Endothelial cell of umbilical vein (primary cell): ENCODE data around the gene SLC5A3. TPM values are rescaled to one million over a fixed set of nuclear protein-coding genes. Genes with fewer than 3 reads are reported as not detected.

Experiments used
- BruUV-seq: library from RNA; stranded (reverse); fragments of 400-500 nt; replicated peaks from 2 replicates; lab custom pipeline; 2021; lab: Mats Ljungman, UMichigan
- CTCF ChIA-PET: fragments of 300-600, 350-600 bp; sonication (Branson Sonifier 250); formaldehyde crosslinking; loops from one replicate; lab custom pipeline; 2021; ENCODE audit warnings: antibody characterized with exemption, inconsistent platforms; lab: Charles Lee
- POLR2A ChIA-PET: fragments of 300-600, 350-600 bp; sonication (Branson Sonifier 250); formaldehyde crosslinking; loops from one replicate; lab custom pipeline; 2021; ENCODE audit warnings: antibody characterized with exemption, inconsistent platforms; lab: Charles Lee
- DNase-seq: peaks from one replicate; pipeline ENCODE4 v3.0.0-alpha.2; 2011; ENCODE audit warnings: low read depth, low spot score
- FAIRE-seq: peaks from 2 replicates; lab custom pipeline; 2011; peaks lifted over from hg19 to GRCh38; lab: Jason Lieb, UNC
- H2AFZ ChIP-seq: 2 replicates; pipeline ENCODE4 v1.6.0; 2012; ENCODE audit warnings: low read depth, low read length, control low read depth, inconsistent platforms
- H3K27ac ChIP-seq: 2 replicates; pipeline ENCODE4 v1.5.1; 2011; ENCODE audit warnings: low read depth, mild to moderate bottlenecking, control low read depth, low read length, moderate library complexity; ENCODE audit not compliant: insufficient read depth
- H3K27me3 ChIP-seq, 2 experiments: 2 replicates each; pipeline versions ENCODE4 v1.6.0 to v1.6.1; 2011; ENCODE audit warnings: low read length in 2 of 2, mixed read lengths in 1 of 2; ENCODE audit not compliant: control insufficient read depth in 2 of 2, insufficient read depth in 2 of 2
- H3K36me3 ChIP-seq, 2 experiments: 2 replicates in 1 of 2; 3 replicates in 1 of 2; pipeline ENCODE4 v1.5.1; 2011; ENCODE audit warnings: low read length in 2 of 2, mild to moderate bottlenecking in 1 of 2, moderate library complexity in 1 of 2; ENCODE audit not compliant: control insufficient read depth in 2 of 2, insufficient read depth in 2 of 2; ENCODE audit errors: extremely low read depth in 1 of 2
- H3K4me1 ChIP-seq: 3 replicates; pipeline ENCODE4 v1.5.1; 2011; ENCODE audit warnings: mild to moderate bottlenecking, low read length; ENCODE audit not compliant: control insufficient read depth, insufficient read depth; ENCODE audit errors: extremely low read depth
- H3K4me2 ChIP-seq: 2 replicates; pipeline ENCODE4 v1.6.1; 2011; ENCODE audit warnings: low read length, control low read depth, mixed read lengths; ENCODE audit not compliant: insufficient read depth
- H3K4me3 ChIP-seq, 3 experiments: fragments of 200-600 bp in 1 of 3; sonication (generic), shearing (Covaris generic) in 1 of 3; replicated peaks in 1 of 3; 2 replicates each; pipeline ENCODE4 v1.5.1; 2011 to 2016; ENCODE audit warnings: control low read depth in 3 of 3, low read length in 3 of 3, mild to moderate bottlenecking in 2 of 3, inconsistent platforms in 1 of 3, low read depth in 1 of 3, moderate library complexity in 1 of 3; ENCODE audit not compliant: insufficient read depth in 1 of 3
- H3K79me2 ChIP-seq: 2 replicates; pipeline ENCODE4 v1.6.0; 2012; ENCODE audit warnings: low read length, inconsistent platforms; ENCODE audit not compliant: control insufficient read depth, insufficient read depth
- H3K9ac ChIP-seq: replicated peaks from 2 replicates; pipeline ENCODE3; 2011; ENCODE audit warnings: low read length, control low read depth; ENCODE audit not compliant: insufficient read depth; ENCODE audit errors: extremely low read depth
- H3K9me1 ChIP-seq: replicated peaks from 3 replicates; pipeline ENCODE4 v1.6.0; 2011; ENCODE audit warnings: mild to moderate bottlenecking, low read length; ENCODE audit not compliant: control insufficient read depth, insufficient read depth; ENCODE audit errors: extremely low read depth
- H3K9me3 ChIP-seq: replicated peaks from 2 replicates; pipeline ENCODE4 v1.5.1; 2012; ENCODE audit warnings: low read length, inconsistent platforms; ENCODE audit not compliant: control insufficient read depth, insufficient read depth
- H4K20me1 ChIP-seq: replicated peaks from 2 replicates; pipeline ENCODE3; 2011; ENCODE audit warnings: mild to moderate bottlenecking, low read length; ENCODE audit not compliant: control insufficient read depth, insufficient read depth; ENCODE audit errors: extremely low read depth
- CTCF ChIP-seq, 2 donors: IDR thresholded peaks; 1 replicate in 1 of 2; 2 replicates in 1 of 2; pipeline ENCODE4 v1.5.1; 2011; ENCODE audit warnings: low read length in 2 of 2, mild to moderate bottlenecking in 2 of 2, moderate library complexity in 2 of 2, control low read depth in 1 of 2, inconsistent platforms in 1 of 2, low read depth in 1 of 2; ENCODE audit not compliant: insufficient read depth in 1 of 2; ENCODE audit errors: extremely low read depth in 1 of 2
- EZH2 ChIP-seq: IDR thresholded peaks from 2 replicates; pipeline ENCODE4 v1.6.1; 2012; ENCODE audit warnings: borderline replicate concordance, low read depth, mild to moderate bottlenecking, moderate library complexity, low read length, inconsistent platforms; ENCODE audit not compliant: severe bottlenecking
- MAX ChIP-seq: IDR thresholded peaks from 2 replicates; pipeline ENCODE4 v1.6.1; 2011; ENCODE audit not compliant: insufficient read depth, insufficient read length
- dilution Hi-C: fragments of 300-500 bp; cut with MboI; formaldehyde crosslinking; loops from one replicate; pipeline ENCODE4 v1.15.0; 2019; ENCODE audit warnings: low sequenced_read_pairs; ENCODE audit not compliant: extremely low pct_ligation_motif_present
- intact Hi-C: fragments of 100-400 bp; cut with micrococcal nuclease; formaldehyde crosslinking; loops from one replicate; pipeline ENCODE4 v1.10.0; 2022
- polyA plus RNA-seq, 4 experiments: library from polyadenylated mRNA; depleted of rRNA in 3 of 4; stranded (reverse) in 3 of 4; unstranded in 1 of 4; fragments of >200 nt; gene quantifications; 2 replicates each; pipeline versions ENCODE4 v1.2.1 to v1.2.3, GENCODE V29; 2011 to 2012; ENCODE audit warnings: missing spikeins in 1 of 4
- total RNA-seq: library from RNA; stranded (reverse); gene quantifications from 2 replicates; pipeline ENCODE4 v1.2.3, GENCODE V29; 2021

SLC5A3 gene
- total and polyA plus RNA-seq, 2 donors (not counting 3 experiments of a cell fraction or from before 2014, with no cell fraction given), result 1.6 to 8.0 TPM

- H3K27me3 ChIP-seq, result no peaks in the 10 kb centered on the region
These were observed 2.6 kb downstream of the SLC5A3 start for GRCh38 chr21:34075760-34076660.

More at GRCh38 chr21:34075760-34076660, 2.6 kb downstream of the SLC5A3 start:
- TF ChIP-seq EZH2 (no peak), MAX (no peak), CTCF (IDR thresholded peaks at IDR 0.05; ENCODE audit: extremely low read depth in 1 of 2, insufficient read depth in 1 of 2, low read depth in 1 of 2, low read length in 2 of 2) (no peak)
- H3K79me2 ChIP-seq, result peaks cover 13% of the 10 kb centered on the region
- no peaks in the 10 kb centered on the region for H3K9me3 ChIP-seq
- no peak overlapping the region for H3K27ac ChIP-seq
- no peaks in the 10 kb centered on the region for H4K20me1 ChIP-seq
- no peak overlapping the region for H3K4me3 ChIP-seq
- FAIRE-seq (no peak), DNase-seq (no peak)
- BruUV-seq, result no TSS peak
- H3K9me1 ChIP-seq, result no peaks in the 10 kb centered on the region
- no peak overlapping the region for H3K4me2 ChIP-seq
- CTCF ChIA-PET, result interaction anchor here (0.8 to 2.0 kb wide), 3 partner anchors 16 to 152 kb away, joined by 3 to 6 read pairs (median 5); no protein-coding TSS in a partner anchor
- H3K4me1 ChIP-seq, result peaks cover 10% of the 10 kb centered on the region
- dilution Hi-C loops, result no loop called here
- no peak overlapping the region for H2AFZ ChIP-seq
- intact Hi-C loops, result no loop called here
- no peaks in the 10 kb centered on the region for H3K36me3 ChIP-seq
- no peak overlapping the region for H3K9ac ChIP-seq
- POLR2A ChIA-PET, result no interaction called here
